DOHH2 (cell line): Measurements from ENCODE around the gene ADNP2.

Source experiments
- H3F3A ChIP-seq: fragments of 200-600 bp; sonication (generic), shearing (Covaris generic); 2 replicates; pipeline ENCODE4 v1.6.0; 2016; ENCODE audit warnings: antibody characterized with exemption, mild to moderate bottlenecking; ENCODE audit not compliant: control insufficient read depth, insufficient read depth
- H3K27ac ChIP-seq: fragments of 200-600 bp; sonication (generic); 2 replicates; pipeline ENCODE4 v1.5.1; 2014; ENCODE audit warnings: low read depth, mild to moderate bottlenecking, low read length, moderate library complexity
- H3K27me3 ChIP-seq: fragments of 200-600 bp; sonication (generic); 2 replicates; pipeline ENCODE4 v1.6.1; 2014; ENCODE audit warnings: mild to moderate bottlenecking, low read length, mixed read lengths; ENCODE audit not compliant: control insufficient read depth
- H3K36me3 ChIP-seq: fragments of 200-600 bp; sonication (generic); 2 replicates; pipeline ENCODE4 v1.6.1; 2014; ENCODE audit warnings: mild to moderate bottlenecking, low read length, moderate library complexity, mixed read lengths; ENCODE audit not compliant: control insufficient read depth
- H3K4me1 ChIP-seq: fragments of 200-600 bp; sonication (generic); 2 replicates; pipeline ENCODE4 v1.6.1; 2014; ENCODE audit warnings: mild to moderate bottlenecking, low read length, mixed read lengths; ENCODE audit not compliant: control insufficient read depth
- H3K4me2 ChIP-seq: fragments of 200-600 bp; sonication (generic); 2 replicates; pipeline ENCODE4 v1.6.0; 2014; ENCODE audit warnings: mild to moderate bottlenecking, low read length, moderate library complexity
- H3K4me3 ChIP-seq: fragments of 200-600 bp; sonication (generic); 2 replicates; pipeline ENCODE4 v1.5.1; 2014; ENCODE audit warnings: mild to moderate bottlenecking, low read length, mixed read lengths
- H3K79me2 ChIP-seq: fragments of 200-600 bp; sonication (generic); 2 replicates; pipeline ENCODE4 v1.6.1; 2014; ENCODE audit warnings: mild to moderate bottlenecking, low read length, mixed read lengths; ENCODE audit not compliant: control insufficient read depth
- H3K9me2 ChIP-seq: fragments of 200-600 bp; sonication (generic); replicated peaks from 2 replicates; pipeline ENCODE4 v1.6.1; 2014; ENCODE audit warnings: mild to moderate bottlenecking, low read length, mixed read lengths; ENCODE audit not compliant: control insufficient read depth
- H3K9me3 ChIP-seq: fragments of 200-600 bp; sonication (generic); 2 replicates; pipeline ENCODE4 v1.6.1; 2014; ENCODE audit warnings: antibody characterized with exemption, low read length, mixed read lengths; ENCODE audit not compliant: control insufficient read depth, insufficient read depth
- H4K20me1 ChIP-seq: fragments of 200-600 bp; sonication (generic); 2 replicates; pipeline ENCODE4 v1.6.0; 2014; ENCODE audit warnings: low read depth, mild to moderate bottlenecking, antibody characterized with exemption, low read length, moderate library complexity; ENCODE audit not compliant: control insufficient read depth, insufficient read depth
- EZH2phosphoT487 ChIP-seq: fragments of 200-600 bp; sonication (generic); IDR thresholded peaks from 2 replicates; pipeline ENCODE4 v1.6.1; 2017; ENCODE audit warnings: borderline replicate concordance, mild to moderate bottlenecking, antibody characterized with exemption, low read length, moderate library complexity, mixed read lengths
- TF ChIP-seq, protein P1 (sequence below): fragments of 200-600 bp; sonication (generic); IDR thresholded peaks from one replicate; pipeline ENCODE4 v1.5.1; 2014; ENCODE audit warnings: antibody characterized with exemption, mild to moderate bottlenecking, low read depth, low read length; ENCODE audit not compliant: poor library complexity, severe bottlenecking

The ADNP2 gene

DNA sequence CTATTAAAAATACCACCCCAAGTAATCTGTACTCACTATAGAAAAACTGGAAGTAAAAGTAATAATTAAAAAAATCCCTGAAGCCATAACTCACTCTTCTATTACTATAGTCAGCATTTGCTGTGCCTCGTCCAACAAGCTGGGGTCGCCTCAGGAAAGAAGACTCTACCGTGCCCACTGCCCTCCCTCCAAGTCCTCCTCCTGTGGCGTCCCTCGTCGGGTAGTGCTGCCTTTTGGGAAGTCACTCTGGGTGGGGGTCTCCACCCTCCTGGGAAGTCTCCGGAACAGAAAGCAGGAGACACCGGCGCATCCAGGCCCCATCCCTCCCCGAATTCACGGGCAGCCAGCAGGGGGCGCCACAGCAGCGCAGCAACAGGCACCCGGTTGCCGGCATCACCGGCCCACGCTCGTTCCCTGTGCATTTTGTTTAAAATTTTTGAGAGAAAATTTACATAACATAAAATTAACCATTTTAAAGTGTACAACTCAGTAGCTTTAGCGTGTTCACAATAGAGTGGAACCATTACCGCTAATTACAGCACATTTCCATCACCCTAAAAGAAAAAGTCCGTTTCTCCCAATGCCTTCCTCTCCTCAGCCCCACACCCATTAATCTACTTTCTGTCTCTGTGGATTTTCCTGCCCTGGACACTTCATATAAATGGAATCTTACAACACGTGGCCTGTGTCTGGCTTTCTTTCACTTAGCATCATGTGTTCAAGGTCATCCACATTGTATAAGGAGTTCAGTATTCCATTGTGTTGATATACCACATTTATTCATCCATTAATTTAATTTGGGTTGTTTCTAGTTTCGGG lies 62.2 kb downstream of the ADNP2 start:
- Histone ChIP-seq H4K20me1 (no peaks in the 10 kb centered on the region), H3K27me3 (no peaks in the 10 kb centered on the region; the same call in 1 of the 2 replicates), H3K4me1 (peaks cover 5% of the 10 kb centered on the region; the same call in 1 of the 2 replicates), H3K79me2 (no peaks in the 10 kb centered on the region), H3K4me2 (no peak overlapping the region), H3K36me3 (no peaks in the 10 kb centered on the region), H3K9me3 (no peaks in the 10 kb centered on the region), H3F3A (no peaks in the 10 kb centered on the region), H3K9me2 (no peaks in the 10 kb centered on the region), H3K27ac (no peak overlapping the region), H3K4me3 (no peak overlapping the region)
- no peak for TF ChIP-seq EZH2phosphoT487
- TF ChIP-seq, protein P1, sequence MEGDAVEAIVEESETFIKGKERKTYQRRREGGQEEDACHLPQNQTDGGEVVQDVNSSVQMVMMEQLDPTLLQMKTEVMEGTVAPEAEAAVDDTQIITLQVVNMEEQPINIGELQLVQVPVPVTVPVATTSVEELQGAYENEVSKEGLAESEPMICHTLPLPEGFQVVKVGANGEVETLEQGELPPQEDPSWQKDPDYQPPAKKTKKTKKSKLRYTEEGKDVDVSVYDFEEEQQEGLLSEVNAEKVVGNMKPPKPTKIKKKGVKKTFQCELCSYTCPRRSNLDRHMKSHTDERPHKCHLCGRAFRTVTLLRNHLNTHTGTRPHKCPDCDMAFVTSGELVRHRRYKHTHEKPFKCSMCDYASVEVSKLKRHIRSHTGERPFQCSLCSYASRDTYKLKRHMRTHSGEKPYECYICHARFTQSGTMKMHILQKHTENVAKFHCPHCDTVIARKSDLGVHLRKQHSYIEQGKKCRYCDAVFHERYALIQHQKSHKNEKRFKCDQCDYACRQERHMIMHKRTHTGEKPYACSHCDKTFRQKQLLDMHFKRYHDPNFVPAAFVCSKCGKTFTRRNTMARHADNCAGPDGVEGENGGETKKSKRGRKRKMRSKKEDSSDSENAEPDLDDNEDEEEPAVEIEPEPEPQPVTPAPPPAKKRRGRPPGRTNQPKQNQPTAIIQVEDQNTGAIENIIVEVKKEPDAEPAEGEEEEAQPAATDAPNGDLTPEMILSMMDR: peak; percentile 95

DNA sequence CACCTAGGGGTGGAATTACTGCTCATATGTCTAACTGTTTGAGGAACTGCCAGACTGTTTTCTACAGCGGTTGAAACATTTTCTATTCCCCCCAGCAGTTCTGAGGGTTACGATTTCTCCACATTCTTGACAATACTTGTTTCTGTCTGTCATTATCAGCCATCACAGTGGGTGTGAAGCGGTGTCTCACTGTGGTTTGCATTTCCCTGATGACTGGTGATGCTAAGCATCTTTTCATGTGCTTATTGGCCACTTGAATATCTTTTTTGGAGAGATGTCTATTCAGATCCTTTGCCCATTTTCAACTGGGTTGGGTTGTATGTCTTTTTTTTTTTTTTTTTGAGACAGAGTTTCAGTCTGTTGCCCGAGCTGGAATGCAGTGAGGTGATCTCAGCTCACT lies 63.0 kb downstream of the ADNP2 start:
- Histone ChIP-seq H3K4me2 (no peak overlapping the region), H3K79me2 (no peaks in the 10 kb centered on the region), H3F3A (no peaks in the 10 kb centered on the region), H4K20me1 (no peaks in the 10 kb centered on the region), H3K27ac (no peak overlapping the region), H3K36me3 (no peaks in the 10 kb centered on the region), H3K9me2 (no peaks in the 10 kb centered on the region), H3K4me1 (peaks cover 5% of the 10 kb centered on the region; the same call in 1 of the 2 replicates), H3K9me3 (no peaks in the 10 kb centered on the region), H3K4me3 (no peak overlapping the region), H3K27me3 (no peaks in the 10 kb centered on the region; the same call in 1 of the 2 replicates)
- no peak for TF ChIP-seq EZH2phosphoT487
- TF ChIP-seq, protein P1: no peak

DNA sequence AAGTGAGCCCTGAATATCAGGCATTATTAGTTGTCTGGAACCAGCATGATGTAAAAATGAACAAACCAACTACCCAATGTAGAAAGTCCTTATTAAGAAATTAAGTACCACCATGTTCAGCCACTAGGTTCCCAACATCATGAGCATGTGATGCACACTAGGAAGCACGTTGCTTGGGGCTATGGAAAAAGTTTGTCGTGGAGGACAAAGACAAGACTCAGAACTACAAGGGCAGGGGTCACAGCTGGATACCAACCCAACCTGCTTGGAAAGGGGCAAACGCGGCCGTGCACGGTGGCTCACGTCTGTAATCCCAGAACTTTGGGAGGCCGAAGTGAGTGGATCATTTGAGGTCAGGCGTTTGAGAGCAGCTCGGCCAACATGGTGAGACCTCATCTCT lies 64.0 kb downstream of the ADNP2 start:
- no peak overlapping the region for H3K4me2 ChIP-seq
- no peaks in the 10 kb centered on the region for H3K36me3 ChIP-seq
- H4K20me1 ChIP-seq: no peaks in the 10 kb centered on the region
- no peaks in the 10 kb centered on the region for H3F3A ChIP-seq
- no peak overlapping the region for H3K27ac ChIP-seq
- H3K79me2 ChIP-seq: no peaks in the 10 kb centered on the region
- no peak overlapping the region for H3K4me3 ChIP-seq
- no peak for TF ChIP-seq EZH2phosphoT487
- TF ChIP-seq, protein P1: no peak
- no peaks in the 10 kb centered on the region; the same call in 1 of the 2 replicates for H3K27me3 ChIP-seq
- no peaks in the 10 kb centered on the region for H3K9me2 ChIP-seq
- H3K9me3 ChIP-seq: no peaks in the 10 kb centered on the region
- peaks cover 5% of the 10 kb centered on the region; the same call in 1 of the 2 replicates for H3K4me1 ChIP-seq
